Endothelial cell of umbilical vein (primary cell): ENCODE data around the gene HRH2. TPM values are rescaled to one million over a fixed set of nuclear protein-coding genes. Genes with fewer than 3 reads are reported as not detected.

Experiments used
- BruUV-seq: library from RNA; stranded (reverse); fragments of 400-500 nt; replicated peaks from 2 replicates; lab custom pipeline; 2021; lab: Mats Ljungman, UMichigan
- CTCF ChIA-PET: fragments of 300-600, 350-600 bp; sonication (Branson Sonifier 250); formaldehyde crosslinking; loops from one replicate; lab custom pipeline; 2021; ENCODE audit warnings: antibody characterized with exemption, inconsistent platforms; lab: Charles Lee
- POLR2A ChIA-PET: fragments of 300-600, 350-600 bp; sonication (Branson Sonifier 250); formaldehyde crosslinking; loops from one replicate; lab custom pipeline; 2021; ENCODE audit warnings: antibody characterized with exemption, inconsistent platforms; lab: Charles Lee
- DNase-seq: peaks from one replicate; pipeline ENCODE4 v3.0.0-alpha.2; 2011; ENCODE audit warnings: low read depth, low spot score
- FAIRE-seq: peaks from 2 replicates; lab custom pipeline; 2011; peaks lifted over from hg19 to GRCh38; lab: Jason Lieb, UNC
- H2AFZ ChIP-seq: 2 replicates; pipeline ENCODE4 v1.6.0; 2012; ENCODE audit warnings: low read depth, low read length, control low read depth, inconsistent platforms
- H3K27ac ChIP-seq: 2 replicates; pipeline ENCODE4 v1.5.1; 2011; ENCODE audit warnings: low read depth, mild to moderate bottlenecking, control low read depth, low read length, moderate library complexity; ENCODE audit not compliant: insufficient read depth
- H3K27me3 ChIP-seq, 2 experiments: 2 replicates each; pipeline versions ENCODE4 v1.6.0 to v1.6.1; 2011; ENCODE audit warnings: low read length in 2 of 2, mixed read lengths in 1 of 2; ENCODE audit not compliant: control insufficient read depth in 2 of 2, insufficient read depth in 2 of 2
- H3K36me3 ChIP-seq, 2 experiments: 2 replicates in 1 of 2; 3 replicates in 1 of 2; pipeline ENCODE4 v1.5.1; 2011; ENCODE audit warnings: low read length in 2 of 2, mild to moderate bottlenecking in 1 of 2, moderate library complexity in 1 of 2; ENCODE audit not compliant: control insufficient read depth in 2 of 2, insufficient read depth in 2 of 2; ENCODE audit errors: extremely low read depth in 1 of 2
- H3K4me1 ChIP-seq: 3 replicates; pipeline ENCODE4 v1.5.1; 2011; ENCODE audit warnings: mild to moderate bottlenecking, low read length; ENCODE audit not compliant: control insufficient read depth, insufficient read depth; ENCODE audit errors: extremely low read depth
- H3K4me2 ChIP-seq: 2 replicates; pipeline ENCODE4 v1.6.1; 2011; ENCODE audit warnings: low read length, control low read depth, mixed read lengths; ENCODE audit not compliant: insufficient read depth
- H3K4me3 ChIP-seq, 3 experiments: fragments of 200-600 bp in 1 of 3; sonication (generic), shearing (Covaris generic) in 1 of 3; replicated peaks in 1 of 3; 2 replicates each; pipeline ENCODE4 v1.5.1; 2011 to 2016; ENCODE audit warnings: control low read depth in 3 of 3, low read length in 3 of 3, mild to moderate bottlenecking in 2 of 3, inconsistent platforms in 1 of 3, low read depth in 1 of 3, moderate library complexity in 1 of 3; ENCODE audit not compliant: insufficient read depth in 1 of 3
- H3K79me2 ChIP-seq: 2 replicates; pipeline ENCODE4 v1.6.0; 2012; ENCODE audit warnings: low read length, inconsistent platforms; ENCODE audit not compliant: control insufficient read depth, insufficient read depth
- H3K9ac ChIP-seq: replicated peaks from 2 replicates; pipeline ENCODE3; 2011; ENCODE audit warnings: low read length, control low read depth; ENCODE audit not compliant: insufficient read depth; ENCODE audit errors: extremely low read depth
- H3K9me1 ChIP-seq: replicated peaks from 3 replicates; pipeline ENCODE4 v1.6.0; 2011; ENCODE audit warnings: mild to moderate bottlenecking, low read length; ENCODE audit not compliant: control insufficient read depth, insufficient read depth; ENCODE audit errors: extremely low read depth
- H3K9me3 ChIP-seq: replicated peaks from 2 replicates; pipeline ENCODE4 v1.5.1; 2012; ENCODE audit warnings: low read length, inconsistent platforms; ENCODE audit not compliant: control insufficient read depth, insufficient read depth
- H4K20me1 ChIP-seq: replicated peaks from 2 replicates; pipeline ENCODE3; 2011; ENCODE audit warnings: mild to moderate bottlenecking, low read length; ENCODE audit not compliant: control insufficient read depth, insufficient read depth; ENCODE audit errors: extremely low read depth
- CTCF ChIP-seq, 2 donors: IDR thresholded peaks; 1 replicate in 1 of 2; 2 replicates in 1 of 2; pipeline ENCODE4 v1.5.1; 2011; ENCODE audit warnings: low read length in 2 of 2, mild to moderate bottlenecking in 2 of 2, moderate library complexity in 2 of 2, control low read depth in 1 of 2, inconsistent platforms in 1 of 2, low read depth in 1 of 2; ENCODE audit not compliant: insufficient read depth in 1 of 2; ENCODE audit errors: extremely low read depth in 1 of 2
- EZH2 ChIP-seq: IDR thresholded peaks from 2 replicates; pipeline ENCODE4 v1.6.1; 2012; ENCODE audit warnings: borderline replicate concordance, low read depth, mild to moderate bottlenecking, moderate library complexity, low read length, inconsistent platforms; ENCODE audit not compliant: severe bottlenecking
- FOS ChIP-seq: IDR thresholded peaks from 2 replicates; pipeline ENCODE4 v1.6.1; 2011; ENCODE audit warnings: mild to moderate bottlenecking, low read length, moderate library complexity, borderline replicate concordance; ENCODE audit not compliant: insufficient read depth
- GATA2 ChIP-seq: IDR thresholded peaks from 2 replicates; pipeline ENCODE4 v1.7.0; 2011; ENCODE audit warnings: low read depth, mild to moderate bottlenecking, moderate library complexity, mixed read lengths, low read length; ENCODE audit not compliant: insufficient read length, insufficient read depth
- JUN ChIP-seq: IDR thresholded peaks from 2 replicates; pipeline ENCODE4 v1.6.1; 2011; ENCODE audit warnings: borderline replicate concordance, low read depth; ENCODE audit not compliant: insufficient read length, insufficient read depth
- MAX ChIP-seq: IDR thresholded peaks from 2 replicates; pipeline ENCODE4 v1.6.1; 2011; ENCODE audit not compliant: insufficient read depth, insufficient read length
- MYC ChIP-seq: IDR thresholded peaks from one replicate; pipeline ENCODE4 v1.6.1; 2011; ENCODE audit warnings: mild to moderate bottlenecking, low read depth, low read length
- POLR2A ChIP-seq: IDR thresholded peaks from 2 replicates; pipeline ENCODE4 v1.6.1; 2012; ENCODE audit warnings: low read depth, mild to moderate bottlenecking, control low read depth, low read length
- POLR2AphosphoS5 ChIP-seq: IDR thresholded peaks from 2 replicates; pipeline ENCODE4 v1.6.1; 2012; ENCODE audit warnings: low read depth, mild to moderate bottlenecking, control low read depth, low read length, moderate library complexity; ENCODE audit not compliant: insufficient read depth
- dilution Hi-C: fragments of 300-500 bp; cut with MboI; formaldehyde crosslinking; loops from one replicate; pipeline ENCODE4 v1.15.0; 2019; ENCODE audit warnings: low sequenced_read_pairs; ENCODE audit not compliant: extremely low pct_ligation_motif_present
- intact Hi-C: fragments of 100-400 bp; cut with micrococcal nuclease; formaldehyde crosslinking; loops from one replicate; pipeline ENCODE4 v1.10.0; 2022
- polyA plus RNA-seq, 4 experiments: library from polyadenylated mRNA; depleted of rRNA in 3 of 4; stranded (reverse) in 3 of 4; unstranded in 1 of 4; fragments of >200 nt; gene quantifications; 2 replicates each; pipeline versions ENCODE4 v1.2.1 to v1.2.3, GENCODE V29; 2011 to 2012; ENCODE audit warnings: missing spikeins in 1 of 4
- total RNA-seq: library from RNA; stranded (reverse); gene quantifications from 2 replicates; pipeline ENCODE4 v1.2.3, GENCODE V29; 2021

Gene HRH2
- total and polyA plus RNA-seq, 2 donors (not counting 3 experiments of a cell fraction or from before 2014, with no cell fraction given): not detected

GRCh38 chr5:175706499-175706898 is 48.6 kb downstream of the HRH2 start:
- dilution Hi-C loops: no loop called here
- intact Hi-C loops: no loop called here
- no peaks in the 10 kb centered on the region for H3K9me1 ChIP-seq
- H3K27me3 ChIP-seq: no peaks in the 10 kb centered on the region
- no peaks in the 10 kb centered on the region for H3K4me1 ChIP-seq
- H3K4me3 ChIP-seq: no peak overlapping the region
- no peak overlapping the region for H3K27ac ChIP-seq
- CTCF ChIA-PET: no interaction called here
- H3K9ac ChIP-seq: no peak overlapping the region
- no peak for TF ChIP-seq FOS
- TF ChIP-seq POLR2A: no peak
- TF ChIP-seq MAX: no peak
- TF ChIP-seq EZH2: no peak
- TF ChIP-seq GATA2: no peak
- TF ChIP-seq JUN: no peak
- no peak for TF ChIP-seq CTCF (IDR thresholded peaks at IDR 0.05; ENCODE audit: extremely low read depth in 1 of 2, insufficient read depth in 1 of 2, low read depth in 1 of 2, low read length in 2 of 2)
- TF ChIP-seq MYC: no peak
- TF ChIP-seq POLR2AphosphoS5: no peak
- POLR2A ChIA-PET: no interaction called here
- FAIRE-seq: no peak
- H3K9me3 ChIP-seq: no peaks in the 10 kb centered on the region
- no peaks in the 10 kb centered on the region for H4K20me1 ChIP-seq
- no peak overlapping the region for H3K4me2 ChIP-seq
- H3K79me2 ChIP-seq: no peaks in the 10 kb centered on the region
- no TSS peak for BruUV-seq
- H2AFZ ChIP-seq: no peak overlapping the region
- no peaks in the 10 kb centered on the region for H3K36me3 ChIP-seq
- DNase-seq: no peak
